GM21737 (cell line): ENCODE results near the gene GRIP2.

ENCODE experiments used
- ATAC-seq: cut with Tn5 transposase; IDR thresholded peaks from one replicate; pipeline ENCODE4 v1.9.1; 2021; ENCODE audit warnings: mild to moderate bottlenecking, moderate library complexity; ENCODE audit not compliant: unreplicated experiment

Gene GRIP2

GRCh38 chr3:14508505-14508819 is 31.7 kb downstream of the GRIP2 start:
- no peak for ATAC-seq

GRCh38 chr3:14507757-14508504 is 32.2 kb downstream of the GRIP2 start:
- no peak for ATAC-seq

GRCh38 chr3:14507305-14507741 is 32.8 kb downstream of the GRIP2 start:
- ATAC-seq: no peak

- no peak for ATAC-seq
These were observed 33.4 kb downstream of the GRIP2 start for GRCh38 chr3:14506626-14507304.

- no peak for ATAC-seq
These were observed 34.2 kb downstream of the GRIP2 start for GRCh38 chr3:14505803-14506500.

- ATAC-seq: no peak
These were observed 34.9 kb downstream of the GRIP2 start for GRCh38 chr3:14505001-14505802.

GRCh38 chr3:14503706-14504065 is 36.5 kb downstream of the GRIP2 start:
- no peak for ATAC-seq

GRCh38 chr3:14503033-14503705 is 37.0 kb downstream of the GRIP2 start:
- ATAC-seq: no peak

- no peak for ATAC-seq
These were observed 37.7 kb downstream of the GRIP2 start for GRCh38 chr3:14502472-14502871.

GRCh38 chr3:14497321-14497720 is 42.8 kb downstream of the GRIP2 start:
- no peak for ATAC-seq

- ATAC-seq: no peak
These were observed 43.8 kb downstream of the GRIP2 start for GRCh38 chr3:14496351-14496750.

- ATAC-seq: no peak
These were observed 45.2 kb downstream of the GRIP2 start for GRCh38 chr3:14494973-14495300.

GRCh38 chr3:14494279-14494972 is 45.7 kb downstream of the GRIP2 start:
- ATAC-seq: no peak

- no peak for ATAC-seq
These were observed 46.9 kb downstream of the GRIP2 start for GRCh38 chr3:14492948-14493881.

- no peak for ATAC-seq
These were observed 48.5 kb downstream of the GRIP2 start for GRCh38 chr3:14491396-14492190.

- no peak for ATAC-seq
These were observed 49.3 kb downstream of the GRIP2 start for GRCh38 chr3:14490831-14491230.

GRCh38 chr3:14490255-14490654 is 49.9 kb downstream of the GRIP2 start:
- no peak for ATAC-seq

- ATAC-seq: no peak
These were observed 50.5 kb downstream of the GRIP2 start for GRCh38 chr3:14489641-14490040.
